Endodermal cell (in vitro differentiated cells): Measurements from ENCODE around the gene CCDC33. TPM values are rescaled to one million over a fixed set of nuclear protein-coding genes. Genes with fewer than 3 reads are reported as not detected.

ENCODE experiments used
- DNase-seq: peaks from one replicate; pipeline ENCODE4 v3.0.0-alpha.2; 2017
- H3K27ac ChIP-seq: 2 replicates; pipeline ENCODE4 v1.5.1; 2013; ENCODE audit warnings: mild to moderate bottlenecking, low read depth, low read length, moderate library complexity
- H3K27me3 ChIP-seq: 2 replicates; pipeline ENCODE4 v1.6.1; 2013; ENCODE audit warnings: mild to moderate bottlenecking, low read length, moderate library complexity; ENCODE audit not compliant: insufficient read depth, control insufficient read depth, poor library complexity, severe bottlenecking
- H3K36me3 ChIP-seq: 2 replicates; pipeline ENCODE4 v1.7.0; 2013; ENCODE audit warnings: mild to moderate bottlenecking, low read length, moderate library complexity; ENCODE audit not compliant: control insufficient read depth, insufficient read depth
- H3K4me1 ChIP-seq: one replicate; pipeline ENCODE4 v1.7.0; 2013; ENCODE audit warnings: low read length; ENCODE audit not compliant: control insufficient read depth, insufficient read depth
- H3K4me3 ChIP-seq: 2 replicates; pipeline ENCODE4 v1.5.1; 2013; ENCODE audit warnings: mild to moderate bottlenecking, low read length, moderate library complexity
- H3K9ac ChIP-seq: 2 replicates; pipeline ENCODE4 v1.6.1; 2013; ENCODE audit warnings: mild to moderate bottlenecking, low read length, moderate library complexity; ENCODE audit not compliant: poor library complexity, severe bottlenecking; ENCODE audit errors: extremely low read depth
- H3K9me3 ChIP-seq: 2 replicates; pipeline ENCODE4 v1.6.1; 2013; ENCODE audit warnings: mild to moderate bottlenecking, low read length, moderate library complexity; ENCODE audit not compliant: control insufficient read depth
- H3K27ac Mint-ChIP-seq: 2 replicates; pipeline ENCODE4 v1.8.0; 2020; ENCODE audit warnings: mixed read lengths
- H3K27me3 Mint-ChIP-seq: 2 replicates; pipeline ENCODE4 v1.8.0; 2021; ENCODE audit warnings: mild to moderate bottlenecking, mixed read lengths; ENCODE audit not compliant: insufficient read depth
- H3K36me3 Mint-ChIP-seq: 2 replicates; pipeline ENCODE4 v1.8.0; 2020; ENCODE audit warnings: low read depth, mixed read lengths
- H3K4me1 Mint-ChIP-seq: 2 replicates; pipeline ENCODE4 v1.8.0; 2020; ENCODE audit warnings: mixed read lengths
- H3K4me3 Mint-ChIP-seq: 2 replicates; pipeline ENCODE4 v1.8.0; 2020; ENCODE audit warnings: mild to moderate bottlenecking, moderate library complexity, mixed read lengths
- H3K9me3 Mint-ChIP-seq: 2 replicates; pipeline ENCODE4 v1.8.0; 2020; ENCODE audit warnings: mild to moderate bottlenecking, mixed read lengths
- CTCF ChIP-seq: fragments of 200-600 bp; sonication (generic); conservative IDR thresholded peaks from 2 replicates; pipeline ENCODE4 v1.5.0; 2021; ENCODE audit warnings: antibody characterized with exemption, mild to moderate bottlenecking
- WGBS, 2 experiments: methylation state at CpG; one replicate each; pipeline versions ENCODE4 v1.1.5 to v1.1.7; 2013; ENCODE audit warnings: missing lambda C conversion rate in 2 of 2, mixed read lengths in 1 of 2; ENCODE audit not compliant: insufficient coverage in 1 of 2, insufficient read length in 1 of 2; 5-methylcytosine and 5-hydroxymethylcytosine counted together
- total RNA-seq, 2 donors: library from RNA; stranded (reverse); fragmentation: NEBNext Ultra II Directional in 1 of 2; extraction: Animal tissue kit (Norgen Biotek cat#: 25700) in 1 of 2; gene quantifications; 2 replicates in 1 of 2; 3 replicates in 1 of 2; pipeline ENCODE4 v1.2.1, GENCODE V29; 2021

The CCDC33 gene
- total RNA-seq, 2 donors from 2014 or later = 2.8 to 3.5 TPM

DNA sequence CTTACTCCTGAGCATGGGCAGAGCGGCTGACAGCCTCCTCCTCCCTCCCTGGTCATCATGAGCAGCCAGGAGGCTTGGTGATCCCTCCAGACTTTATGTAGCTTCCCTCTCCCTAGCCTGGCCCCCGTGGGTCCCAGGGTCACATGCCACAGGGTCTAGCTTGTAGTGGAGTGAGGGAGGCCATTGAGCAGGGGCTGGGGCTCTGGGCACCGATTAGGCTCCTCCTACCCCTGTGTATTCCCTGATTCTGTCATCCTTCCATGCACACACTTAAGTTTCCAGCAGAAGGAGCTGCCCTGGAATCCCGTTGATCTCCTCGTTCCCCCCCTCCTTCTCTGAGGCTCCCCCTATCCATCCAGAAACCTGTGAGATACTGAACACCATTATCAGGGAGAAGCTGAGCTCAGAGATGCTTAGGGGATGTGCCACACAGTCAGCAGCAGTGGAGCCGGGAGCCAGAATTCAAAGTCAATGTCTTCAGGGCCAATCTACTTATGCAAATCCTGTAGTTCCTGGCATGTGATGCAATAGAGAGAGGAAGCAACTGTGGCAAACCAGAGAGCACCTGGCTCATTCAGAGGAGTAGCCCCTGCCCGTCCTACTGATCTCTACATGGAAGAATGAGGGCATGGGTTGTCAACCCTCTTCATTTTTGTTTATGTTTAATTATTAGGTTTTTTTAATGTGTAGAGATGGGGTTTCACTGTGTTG lies 17.2 kb downstream of the CCDC33 start:
- Mint-ChIP-seq H3K9me3 (no peaks in the 10 kb centered on the region), H3K27me3 (peaks cover 5% of the 10 kb centered on the region), H3K27ac (no peak overlapping the region), H3K4me1 (no peaks in the 10 kb centered on the region), H3K36me3 (no peaks in the 10 kb centered on the region), H3K4me3 (no peak overlapping the region)
- Histone ChIP-seq H3K27ac (no peak overlapping the region), H3K27me3 (no peaks in the 10 kb centered on the region), H3K9ac (no peak overlapping the region), H3K4me1 (no peaks in the 10 kb centered on the region), H3K4me3 (no peak overlapping the region), H3K36me3 (no peaks in the 10 kb centered on the region), H3K9me3 (no peaks in the 10 kb centered on the region)
- WGBS, 2 experiments = 69 to 70% methylated on average over 5 to 7 of the region's 7 CpGs
- peak; percentile 59 for DNase-seq
- TF ChIP-seq CTCF = no peak

- Histone ChIP-seq H3K27me3 (no peaks in the 10 kb centered on the region), H3K36me3 (no peaks in the 10 kb centered on the region), H3K9me3 (no peaks in the 10 kb centered on the region), H3K4me1 (no peaks in the 10 kb centered on the region), H3K4me3 (no peak overlapping the region), H3K9ac (no peak overlapping the region), H3K27ac (no peak overlapping the region)
- TF ChIP-seq CTCF = no peak
- no peak overlapping the region for H3K4me3 Mint-ChIP-seq
- no peaks in the 10 kb centered on the region for H3K36me3 Mint-ChIP-seq
- H3K27ac Mint-ChIP-seq = no peak overlapping the region
- H3K4me1 Mint-ChIP-seq = no peaks in the 10 kb centered on the region
- no peaks in the 10 kb centered on the region for H3K9me3 Mint-ChIP-seq
- H3K27me3 Mint-ChIP-seq = peaks cover 16% of the 10 kb centered on the region
- WGBS, 2 experiments = 85 to 90% methylated on average over 6 of the region's 6 CpGs
- DNase-seq = no peak
Measured at GRCh38 chr15:74257105-74257504, 21.0 kb downstream of the CCDC33 start.

DNA sequence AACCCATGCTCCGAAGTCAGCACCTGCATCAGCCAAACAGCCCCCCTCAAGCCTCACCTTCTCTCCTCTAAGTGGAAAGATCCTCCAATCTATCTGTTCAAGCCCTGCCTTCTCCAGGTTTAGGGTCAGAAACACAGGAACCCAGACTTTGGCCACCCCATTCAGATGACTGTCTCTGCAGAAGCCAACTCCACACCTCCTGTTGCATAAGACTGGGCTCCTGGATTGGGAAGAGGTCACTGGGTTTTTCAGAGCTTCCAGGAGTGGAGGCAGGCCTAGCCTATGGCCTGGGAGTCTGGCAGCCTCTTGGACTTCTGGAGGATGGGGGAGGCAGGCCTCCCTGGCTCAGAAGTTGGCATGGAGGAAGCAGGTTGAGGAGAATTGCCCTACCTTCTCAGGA lies 21.5 kb downstream of the CCDC33 start:
- H3K4me1 ChIP-seq = no peaks in the 10 kb centered on the region
- no peaks in the 10 kb centered on the region for H3K9me3 Mint-ChIP-seq
- no peak overlapping the region for H3K27ac Mint-ChIP-seq
- H3K4me3 Mint-ChIP-seq = no peak overlapping the region
- H3K9me3 ChIP-seq = no peaks in the 10 kb centered on the region
- no peaks in the 10 kb centered on the region for H3K36me3 Mint-ChIP-seq
- WGBS, 2 experiments = 88% methylated on average over 1 of the region's 1 CpG; no CpG with 5 or more reads in 1 of the 2 experiments
- no peaks in the 10 kb centered on the region for H3K4me1 Mint-ChIP-seq
- H3K9ac ChIP-seq = no peak overlapping the region
- no peak for DNase-seq
- H3K4me3 ChIP-seq = no peak overlapping the region
- H3K27me3 Mint-ChIP-seq = peaks cover 16% of the 10 kb centered on the region
- H3K27ac ChIP-seq = no peak overlapping the region
- no peaks in the 10 kb centered on the region for H3K36me3 ChIP-seq
- H3K27me3 ChIP-seq = no peaks in the 10 kb centered on the region
- no peak for TF ChIP-seq CTCF
